Sigmoid colon (tissue), 7 donors: ENCODE measurements around the gene MYL6B. TPM values are rescaled to one million over a fixed set of nuclear protein-coding genes. Genes with fewer than 3 reads are reported as not detected.

ENCODE experiments used
- DNase-seq: peaks from one replicate; pipeline ENCODE4 v3.0.0-alpha.2; 2019
- H3K27ac ChIP-seq, 4 donors: fragments of 200-600 bp; sonication (generic); one replicate each; pipeline ENCODE4 v1.5.1; 2016 to 2019; ENCODE audit warnings: mild to moderate bottlenecking in 1 of 4
- H3K27me3 ChIP-seq, 3 donors: fragments of 200-600 bp; sonication (generic); one replicate each; pipeline ENCODE4 v1.5.1; 2019; ENCODE audit warnings: mild to moderate bottlenecking in 1 of 3
- H3K36me3 ChIP-seq, 4 donors: fragments of 200-600 bp; sonication (generic); one replicate each; pipeline ENCODE4 v1.5.1; 2016 to 2019
- H3K4me1 ChIP-seq, 4 donors: fragments of 200-600 bp; sonication (generic); one replicate each; pipeline ENCODE4 v1.5.1; 2017 to 2019
- H3K4me3 ChIP-seq, 4 donors: fragments of 200-600 bp; sonication (generic); one replicate each; pipeline ENCODE4 v1.5.1; 2017 to 2019; ENCODE audit warnings: mild to moderate bottlenecking in 2 of 4, moderate library complexity in 1 of 4
- H3K9me3 ChIP-seq, 4 donors: fragments of 200-600 bp in 3 of 4; sonication (generic) in 3 of 4; one replicate each; pipeline versions ENCODE4 v1.5.1 to v1.6.1; 2013 to 2019
- EP300 ChIP-seq, 4 donors: sonication (generic); formaldehyde crosslinking; IDR thresholded peaks; one replicate each; pipeline ENCODE4 v1.6.1; 2017; ENCODE audit warnings: antibody characterized with exemption in 4 of 4
- POLR2A ChIP-seq, 2 donors: fragments of 450-650 bp; IDR thresholded peaks; one replicate each; pipeline ENCODE4 v1.6.1; 2016; ENCODE audit warnings: antibody characterized with exemption in 2 of 2, mild to moderate bottlenecking in 2 of 2, moderate library complexity in 2 of 2
- POLR2AphosphoS5 ChIP-seq, 4 donors: sonication (generic); formaldehyde crosslinking; IDR thresholded peaks; one replicate each; pipeline ENCODE4 v1.6.1; 2017; ENCODE audit warnings: antibody characterized with exemption in 4 of 4
- WGBS, 2 donors: extraction: QIAGEN DNeasy Blood & Tissue Kit; methylation state at CpG; one replicate each; pipeline ENCODE4 v1.1.7; 2013; 5-methylcytosine and 5-hydroxymethylcytosine counted together
- intact Hi-C: fragments of 100-400 bp; cut with DNase I; formaldehyde crosslinking; loops from one replicate; pipeline ENCODE4 v1.15.1; 2023
- polyA plus RNA-seq, 3 donors: library from polyadenylated mRNA; stranded (reverse); fragments of 200-250 nt; gene quantifications; one replicate each; pipeline ENCODE4 v1.2.3, GENCODE V29; 2013
- total RNA-seq, 4 donors: library from RNA; depleted of rRNA; stranded (reverse); fragments of >200 nt; gene quantifications; one replicate each; pipeline ENCODE4 v1.1.0, GENCODE V29; 2016
- TF ChIP-seq, protein P1 (sequence below), 4 experiments: fragments of 450-650 bp in 3 of 4; fragments of 200-600 bp in 1 of 4; IDR thresholded peaks; one replicate each; pipeline ENCODE4 v1.5.1; 2016 to 2019; ENCODE audit warnings: antibody characterized with exemption in 4 of 4, mild to moderate bottlenecking in 3 of 4, moderate library complexity in 2 of 4
- donor health status: healthy with polysubstance abuse.
- donor health status: Bipolar disorder and iron deficiency.
- donor health status: healthy.

MYL6B gene
- total and polyA plus RNA-seq, 7 donors, result 26.4 to 90.6 (median 51.4) TPM

DNA sequence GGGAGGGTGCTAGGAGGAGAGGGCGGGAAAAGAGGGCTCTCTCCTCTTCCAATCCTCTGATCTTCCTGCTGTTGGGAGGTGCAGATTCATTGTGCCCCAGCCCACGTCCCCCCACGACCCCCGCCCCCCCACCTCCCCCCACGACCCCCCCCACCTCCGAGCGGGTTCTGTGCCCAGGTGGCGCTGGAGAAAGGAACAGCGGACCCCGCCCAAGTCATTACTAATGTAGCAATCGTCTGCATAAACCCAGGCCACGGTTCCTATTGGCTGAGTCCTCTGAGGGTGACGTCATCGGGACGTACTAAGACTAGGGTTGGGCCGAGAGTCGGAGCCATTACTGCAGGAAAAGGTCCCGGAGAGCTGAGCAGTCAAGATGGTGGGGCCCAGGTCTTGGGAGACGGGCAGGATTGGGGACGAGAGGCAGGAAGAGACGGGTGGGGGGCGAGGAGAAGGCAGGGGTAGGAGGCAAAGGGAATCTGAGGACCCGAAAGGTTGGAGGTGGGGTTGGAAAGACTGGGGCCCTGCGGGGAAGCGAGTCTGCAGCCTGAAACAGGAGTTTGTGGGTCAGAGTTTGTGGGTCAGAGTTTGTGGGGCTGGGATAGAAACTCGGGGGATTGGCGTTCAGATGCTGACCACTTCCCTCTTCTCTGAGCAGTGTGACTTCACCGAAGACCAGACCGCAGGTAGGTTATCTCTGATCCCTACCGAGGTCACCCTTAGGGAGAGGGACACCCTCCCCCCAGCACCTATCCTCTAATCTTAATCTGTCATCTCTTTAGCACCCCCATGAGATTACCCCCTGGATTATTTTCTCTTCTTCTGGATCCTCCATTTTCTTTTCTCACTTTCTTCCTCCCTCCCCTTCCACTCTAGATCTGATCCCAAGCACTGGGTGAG, 5.9 kb downstream of the MYL6B start, which contains the start of gene MYL6:
TSS of gene MYL6 (plus strand) at position 331 of the 897 bp plus-strand sequence. CDS start at position 374, 43 bp downstream.
- peak; percentile 100 for TF ChIP-seq POLR2A (IDR thresholded peaks at IDR 0.05)
- TF ChIP-seq EP300 (IDR thresholded peaks at IDR 0.05), result no peak
- TF ChIP-seq POLR2AphosphoS5 (IDR thresholded peaks at IDR 0.05), result peak; percentile 100
- peak within 1 kb of the TSS; percentile 61 to 99 (median 78) for H3K4me3 ChIP-seq
- intact Hi-C loops, result loop anchor here (1.0 to 2.0 kb wide), 3 partner anchors 31 to 65 kb away; partner anchors contain the start of genes SMARCC2 and ZC3H10
- peaks cover 35 to 39% (median 37%) of the 10 kb centered on the region in 4 donors for H3K36me3 ChIP-seq
- H3K27me3 ChIP-seq, result no peaks in the 10 kb centered on the region
- no peaks in the 10 kb centered on the region for H3K9me3 ChIP-seq
- H3K27ac ChIP-seq, result peak within 1 kb of the TSS; percentile 93 to 99 (median 94)
- H3K4me1 ChIP-seq, result peaks cover 0 to 59% (median 43%) of the 10 kb centered on the region in 4 donors
- 0 to 1% methylated on average over 30 of the region's 30 CpGs for WGBS, 2 donors
- DNase-seq, result peak; percentile 99

DNA sequence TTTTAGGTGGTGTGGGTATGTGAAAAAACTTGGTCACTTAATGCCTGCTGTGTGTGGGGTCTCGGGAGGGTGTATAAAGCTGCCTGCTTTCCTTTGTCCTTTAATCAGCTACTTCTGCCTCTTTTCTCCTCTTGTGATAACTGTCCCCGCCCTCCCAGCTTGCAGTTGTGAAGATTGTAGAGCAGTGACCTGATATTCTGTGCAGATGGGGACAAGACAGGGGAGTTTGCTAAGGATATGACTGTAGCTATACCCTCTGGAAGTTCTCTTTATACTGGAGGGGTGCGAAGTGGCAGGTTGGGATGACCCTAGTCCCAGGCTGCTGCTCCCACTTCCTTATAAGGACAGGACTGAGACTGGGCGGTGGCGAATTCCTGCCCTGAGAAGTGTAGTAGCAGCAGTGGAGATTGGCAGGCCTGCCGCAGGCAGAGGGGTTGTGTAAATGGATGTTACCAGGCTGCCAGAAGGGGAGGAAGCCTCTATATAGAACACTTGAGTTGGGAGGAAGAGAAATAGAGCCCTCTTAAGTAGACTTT, 6.6 kb downstream of the MYL6B start:
- peaks cover 0 to 59% (median 42%) of the 10 kb centered on the region in 4 donors for H3K4me1 ChIP-seq
- peak; percentile 97 for DNase-seq

DNA sequence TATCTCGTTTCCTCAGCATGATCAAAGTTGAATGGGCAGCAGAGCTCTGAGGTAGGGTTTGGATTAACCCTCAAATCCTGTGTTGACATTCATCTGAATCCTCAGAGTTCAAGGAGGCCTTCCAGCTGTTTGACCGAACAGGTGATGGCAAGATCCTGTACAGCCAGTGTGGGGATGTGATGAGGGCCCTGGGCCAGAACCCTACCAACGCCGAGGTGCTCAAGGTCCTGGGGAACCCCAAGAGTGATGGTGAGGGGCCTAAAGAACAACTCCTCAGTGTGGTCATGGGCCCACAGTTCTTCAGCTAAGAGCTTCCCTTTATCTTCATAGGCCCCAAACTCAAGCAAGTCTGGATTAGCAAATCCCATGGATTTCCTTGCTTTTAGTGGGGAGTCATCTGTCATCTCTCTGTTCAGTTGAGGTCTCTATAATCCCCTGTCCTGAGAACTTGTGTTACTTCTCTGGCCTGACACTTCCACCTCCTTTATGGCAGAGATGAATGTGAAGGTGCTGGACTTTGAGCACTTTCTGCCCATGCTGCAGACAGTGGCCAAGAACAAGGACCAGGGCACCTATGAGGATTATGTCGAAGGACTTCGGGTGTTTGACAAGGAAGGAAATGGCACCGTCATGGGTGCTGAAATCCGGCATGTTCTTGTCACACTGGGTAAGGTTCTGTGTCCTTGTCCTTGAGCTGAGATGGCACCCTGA, 7.2 kb downstream of the MYL6B start:
- H3K4me3 ChIP-seq, result peak overlapping the region; percentile 61 to 99 (median 78)
- TF ChIP-seq POLR2A (IDR thresholded peaks at IDR 0.05) (no peak), POLR2AphosphoS5 (IDR thresholded peaks at IDR 0.05) (no peak)
- TF ChIP-seq, protein P1, sequence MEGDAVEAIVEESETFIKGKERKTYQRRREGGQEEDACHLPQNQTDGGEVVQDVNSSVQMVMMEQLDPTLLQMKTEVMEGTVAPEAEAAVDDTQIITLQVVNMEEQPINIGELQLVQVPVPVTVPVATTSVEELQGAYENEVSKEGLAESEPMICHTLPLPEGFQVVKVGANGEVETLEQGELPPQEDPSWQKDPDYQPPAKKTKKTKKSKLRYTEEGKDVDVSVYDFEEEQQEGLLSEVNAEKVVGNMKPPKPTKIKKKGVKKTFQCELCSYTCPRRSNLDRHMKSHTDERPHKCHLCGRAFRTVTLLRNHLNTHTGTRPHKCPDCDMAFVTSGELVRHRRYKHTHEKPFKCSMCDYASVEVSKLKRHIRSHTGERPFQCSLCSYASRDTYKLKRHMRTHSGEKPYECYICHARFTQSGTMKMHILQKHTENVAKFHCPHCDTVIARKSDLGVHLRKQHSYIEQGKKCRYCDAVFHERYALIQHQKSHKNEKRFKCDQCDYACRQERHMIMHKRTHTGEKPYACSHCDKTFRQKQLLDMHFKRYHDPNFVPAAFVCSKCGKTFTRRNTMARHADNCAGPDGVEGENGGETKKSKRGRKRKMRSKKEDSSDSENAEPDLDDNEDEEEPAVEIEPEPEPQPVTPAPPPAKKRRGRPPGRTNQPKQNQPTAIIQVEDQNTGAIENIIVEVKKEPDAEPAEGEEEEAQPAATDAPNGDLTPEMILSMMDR (IDR thresholded peaks at IDR 0.05), result peak in 1 of 4 experiments; percentile 18
- intact Hi-C loops, result loop anchor here (2.0 kb wide), 2 partner anchors 41 to 63 kb away; partner anchors contain the start of gene ZC3H10
- no peaks in the 10 kb centered on the region for H3K27me3 ChIP-seq
- H3K27ac ChIP-seq, result peak overlapping the region; percentile 93 to 99 (median 94)
- H3K36me3 ChIP-seq, result peaks cover 35 to 51% (median 37%) of the 10 kb centered on the region in 4 donors
- peaks cover 0 to 58% (median 42%) of the 10 kb centered on the region in 4 donors for H3K4me1 ChIP-seq
- H3K9me3 ChIP-seq, result no peaks in the 10 kb centered on the region
- 5 to 35% methylated on average over 8 of the region's 8 CpGs for WGBS, 2 donors
- no peak for DNase-seq

More for the DNA sequence above, 6.6 kb downstream of the MYL6B start:
- Histone ChIP-seq H3K9me3 (no peaks in the 10 kb centered on the region), H3K27ac (peak overlapping the region; percentile 93 to 99 (median 94)), H3K4me3 (peak overlapping the region; percentile 61 to 99 (median 78)), H3K36me3 (peaks cover 35 to 45% (median 37%) of the 10 kb centered on the region in 4 donors), H3K27me3 (no peaks in the 10 kb centered on the region)
- intact Hi-C loops, result loop anchor here (1.0 to 2.0 kb wide), 3 partner anchors 30 to 64 kb away; partner anchors contain the start of genes SMARCC2 and ZC3H10
- TF ChIP-seq POLR2AphosphoS5 (IDR thresholded peaks at IDR 0.05), result peak; percentile 91 to 96 (median 94)
- TF ChIP-seq, protein P1 (IDR thresholded peaks at IDR 0.05), result no peak
- TF ChIP-seq POLR2A (IDR thresholded peaks at IDR 0.05), result peak; percentile 88 to 91
- TF ChIP-seq EP300 (IDR thresholded peaks at IDR 0.05), result peak in 1 of 4 donors; percentile 32
- 1% methylated on average over 6 of the region's 6 CpGs for WGBS, 2 donors

DNA sequence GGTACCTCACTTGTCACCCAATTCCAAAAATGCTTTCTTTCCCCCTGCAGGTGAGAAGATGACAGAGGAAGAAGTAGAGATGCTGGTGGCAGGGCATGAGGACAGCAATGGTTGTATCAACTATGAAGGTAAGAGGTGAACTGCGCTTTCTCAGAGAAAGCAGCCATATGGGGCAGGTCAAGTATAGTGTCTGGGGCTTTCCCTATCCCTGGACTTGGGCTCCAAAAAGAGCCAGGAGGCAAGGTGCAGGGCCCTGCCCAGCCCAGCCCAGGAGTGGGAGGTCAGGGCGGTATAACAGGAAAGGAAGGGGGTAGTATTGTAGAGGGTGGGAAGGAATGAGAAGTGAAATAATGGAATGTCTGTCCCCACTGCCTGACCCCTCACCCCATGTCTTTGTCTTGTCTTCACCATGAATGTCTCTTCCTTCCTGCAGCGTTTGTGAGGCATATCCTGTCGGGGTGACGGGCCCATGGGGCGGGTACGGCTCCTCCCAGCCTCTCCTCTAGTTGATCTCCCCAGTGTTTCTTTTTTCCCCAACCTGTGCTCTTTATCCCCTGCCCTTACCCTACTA, 7.9 kb downstream of the MYL6B start:
- DNase-seq, result no peak
- Histone ChIP-seq H3K9me3 (no peaks in the 10 kb centered on the region), H3K27ac (peak overlapping the region; percentile 93 to 99 (median 94)), H3K4me3 (peak overlapping the region; percentile 61 to 99 (median 78)), H3K4me1 (peaks cover 0 to 58% (median 43%) of the 10 kb centered on the region in 4 donors), H3K27me3 (no peaks in the 10 kb centered on the region), H3K36me3 (peaks cover 35 to 58% (median 41%) of the 10 kb centered on the region in 4 donors)
- WGBS, 2 donors, result 14 to 23% methylated on average over 7 of the region's 7 CpGs
- TF ChIP-seq, protein P1 (IDR thresholded peaks at IDR 0.05), result no peak
- TF ChIP-seq POLR2AphosphoS5 (IDR thresholded peaks at IDR 0.05), result peak in 3 of 4 donors; percentile 20 to 43 (median 26)
- intact Hi-C loops, result no loop called here
